HUES6 (cell line): ENCODE results near the gene RFXANK.
"Not testable (repeated sequence)": the region's sequence is repeated elsewhere in the genome, so short reads cannot be mapped to it uniquely, and the experiment has no call there.

Source experiments
- H3K27ac ChIP-seq: 2 replicates; pipeline ENCODE4 v1.7.0; 2013; ENCODE audit warnings: low read depth, mild to moderate bottlenecking, low read length, inconsistent platforms
- H3K27me3 ChIP-seq: 2 replicates; pipeline ENCODE4 v1.6.1; 2013; ENCODE audit warnings: low read length; ENCODE audit not compliant: control insufficient read depth, insufficient read depth
- H3K36me3 ChIP-seq: 2 replicates; pipeline ENCODE4 v1.6.1; 2013; ENCODE audit warnings: low read length; ENCODE audit not compliant: control insufficient read depth, insufficient read depth
- H3K4me1 ChIP-seq: 2 replicates; pipeline ENCODE4 v1.6.1; 2013; ENCODE audit warnings: low read length; ENCODE audit not compliant: control insufficient read depth, insufficient read depth
- H3K4me3 ChIP-seq: 2 replicates; pipeline ENCODE4 v1.5.1; 2013; ENCODE audit warnings: low read depth, low read length
- H3K9ac ChIP-seq: one replicate; pipeline ENCODE4 v1.6.1; 2013; ENCODE audit warnings: mild to moderate bottlenecking, low read length
- H3K9me3 ChIP-seq: 2 replicates; pipeline ENCODE4 v1.6.1; 2013; ENCODE audit warnings: low read depth, low read length; ENCODE audit not compliant: control insufficient read depth, insufficient read depth

Gene RFXANK

GRCh38 chr19:19170873-19171672, 21.0 kb upstream of the RFXANK start:
- Histone ChIP-seq H3K9ac (no peak overlapping the region), H3K4me1 (peaks cover 12% of the 10 kb centered on the region), H3K9me3 (no peaks in the 10 kb centered on the region), H3K27ac (no peak overlapping the region), H3K36me3 (no peaks in the 10 kb centered on the region), H3K4me3 (peak overlapping the region; percentile 63; the same call in 1 of the 2 replicates), H3K27me3 (peaks cover 45% of the 10 kb centered on the region)

- Histone ChIP-seq H3K4me1 (peaks cover 12% of the 10 kb centered on the region), H3K27me3 (peaks cover 45% of the 10 kb centered on the region), H3K36me3 (no peaks in the 10 kb centered on the region), H3K4me3 (no peak overlapping the region), H3K9ac (no peak overlapping the region), H3K9me3 (no peaks in the 10 kb centered on the region), H3K27ac (no peak overlapping the region)
Observed at GRCh38 chr19:19171821-19172532, 20.1 kb upstream of the RFXANK start.

GRCh38 chr19:19173243-19173642, 18.8 kb upstream of the RFXANK start:
- peaks cover 37% of the 10 kb centered on the region for H3K27me3 ChIP-seq
- H3K4me1 ChIP-seq, result peaks cover 12% of the 10 kb centered on the region
- not testable (repeated sequence) for H3K36me3 ChIP-seq, H3K27ac ChIP-seq, H3K9me3 ChIP-seq, H3K4me3 ChIP-seq, H3K9ac ChIP-seq

- Histone ChIP-seq H3K27me3 (peaks cover 4% of the 10 kb centered on the region; the same call in 1 of the 2 replicates), H3K27ac (no peak overlapping the region), H3K9me3 (no peaks in the 10 kb centered on the region), H3K4me3 (no peak overlapping the region), H3K36me3 (peaks cover 22% of the 10 kb centered on the region), H3K4me1 (peaks cover 4% of the 10 kb centered on the region), H3K9ac (no peak overlapping the region)
Observed at GRCh38 chr19:19176950-19177349, 15.1 kb upstream of the RFXANK start.

GRCh38 chr19:19179548-19180441, 12.3 kb upstream of the RFXANK start:
- Histone ChIP-seq H3K27me3 (no peaks in the 10 kb centered on the region), H3K4me3 (no peak overlapping the region), H3K36me3 (peaks cover 31% of the 10 kb centered on the region), H3K4me1 (no peaks in the 10 kb centered on the region), H3K9ac (no peak overlapping the region), H3K9me3 (no peaks in the 10 kb centered on the region), H3K27ac (no peak overlapping the region)

- Histone ChIP-seq H3K36me3 (peaks cover 31% of the 10 kb centered on the region), H3K4me3 (no peak overlapping the region), H3K9ac (no peak overlapping the region), H3K4me1 (no peaks in the 10 kb centered on the region), H3K27me3 (no peaks in the 10 kb centered on the region), H3K27ac (no peak overlapping the region), H3K9me3 (no peaks in the 10 kb centered on the region)
Observed at GRCh38 chr19:19181488-19181998, 10.5 kb upstream of the RFXANK start.

GRCh38 chr19:19185853-19186740, 6.0 kb upstream of the RFXANK start:
- no peaks in the 10 kb centered on the region for H3K9me3 ChIP-seq
- no peak overlapping the region for H3K9ac ChIP-seq
- H3K4me3 ChIP-seq, result no peak overlapping the region
- no peak overlapping the region for H3K27ac ChIP-seq
- no peaks in the 10 kb centered on the region for H3K27me3 ChIP-seq
- 0 out of 2 replicates have a peak, but pooled peaks cover 2% of the 10 kb centered on the region for H3K4me1 ChIP-seq
- peaks cover 15% of the 10 kb centered on the region for H3K36me3 ChIP-seq

GRCh38 chr19:19186742-19187141, 5.3 kb upstream of the RFXANK start:
- Histone ChIP-seq H3K9ac (no peak overlapping the region), H3K4me1 (0 out of 2 replicates have a peak, but pooled peaks cover 3% of the 10 kb centered on the region)

GRCh38 chr19:19191768-19192077, 335 bp upstream of the RFXANK start:
- Histone ChIP-seq H3K36me3 (peaks cover under 1% of the 10 kb centered on the region; the same call in 1 of the 2 replicates), H3K9ac (peak overlapping the region; percentile 91), H3K27ac (peak overlapping the region; percentile 92), H3K4me1 (0 out of 2 replicates have a peak, but pooled peaks cover 3% of the 10 kb centered on the region), H3K4me3 (peak overlapping the region; percentile 92), H3K27me3 (no peaks in the 10 kb centered on the region), H3K9me3 (no peaks in the 10 kb centered on the region)

More at GRCh38 chr19:19186742-19187141, 5.3 kb upstream of the RFXANK start:
- H3K4me3 ChIP-seq, result no peak overlapping the region
- no peaks in the 10 kb centered on the region for H3K27me3 ChIP-seq
- peaks cover 11% of the 10 kb centered on the region for H3K36me3 ChIP-seq
- H3K9me3 ChIP-seq, result no peaks in the 10 kb centered on the region
- H3K27ac ChIP-seq, result no peak overlapping the region

- peaks cover 9% of the 10 kb centered on the region for H3K36me3 ChIP-seq
- H3K27me3 ChIP-seq, result no peaks in the 10 kb centered on the region
- no peaks in the 10 kb centered on the region for H3K9me3 ChIP-seq
- peak overlapping the region; percentile 92 for H3K4me3 ChIP-seq
- H3K27ac ChIP-seq, result no peak overlapping the region
- H3K4me1 ChIP-seq, result 0 out of 2 replicates have a peak, but pooled peaks cover 3% of the 10 kb centered on the region
- H3K9ac ChIP-seq, result peak overlapping the region; percentile 84
Observed at GRCh38 chr19:19192910-19193423, 909 bp downstream of the RFXANK start.
